Liver (tissue), 9 donors: Measurements from ENCODE around the gene ZNF606. TPM values are rescaled to one million over a fixed set of nuclear protein-coding genes. Genes with fewer than 3 reads are reported as not detected.

Experiments used
- DNase-seq: peaks from one replicate; pipeline ENCODE4 v3.0.0-alpha.2; 2017; ENCODE audit warnings: low spot score
- H3K27ac ChIP-seq, 2 donors: one replicate each; pipeline ENCODE4 v1.7.0; 2013; ENCODE audit warnings: inconsistent platforms in 2 of 2, low read length in 2 of 2, control low read depth in 1 of 2, low read depth in 1 of 2, mild to moderate bottlenecking in 1 of 2
- H3K27me3 ChIP-seq, 4 donors: one replicate each; pipeline versions ENCODE4 v1.6.1 to v1.7.0; 2013; ENCODE audit warnings: low read length in 3 of 4, inconsistent platforms in 1 of 4, mild to moderate bottlenecking in 1 of 4, moderate library complexity in 1 of 4; ENCODE audit not compliant: control insufficient read depth in 4 of 4, insufficient read depth in 4 of 4
- H3K36me3 ChIP-seq, 4 donors: one replicate each; pipeline versions ENCODE4 v1.6.1 to v1.7.0; 2013; ENCODE audit warnings: low read length in 3 of 4, mild to moderate bottlenecking in 3 of 4, low read depth in 1 of 4, moderate library complexity in 1 of 4; ENCODE audit not compliant: control insufficient read depth in 4 of 4, insufficient read depth in 3 of 4
- H3K4me1 ChIP-seq, 4 donors: one replicate each; pipeline versions ENCODE4 v1.6.1 to v1.7.0; 2013; ENCODE audit warnings: low read length in 3 of 4, mild to moderate bottlenecking in 3 of 4, moderate library complexity in 1 of 4; ENCODE audit not compliant: control insufficient read depth in 4 of 4, insufficient read depth in 4 of 4
- H3K4me3 ChIP-seq, 3 donors: one replicate each; pipeline versions ENCODE4 v1.6.1 to v1.7.0; 2013; ENCODE audit warnings: low read length in 3 of 3, control low read depth in 1 of 3, low read depth in 1 of 3, mild to moderate bottlenecking in 1 of 3
- H3K9ac ChIP-seq, 2 donors: one replicate each; pipeline ENCODE4 v1.7.0; 2013; ENCODE audit warnings: low read length in 2 of 2, mild to moderate bottlenecking in 2 of 2, moderate library complexity in 2 of 2, control low read depth in 1 of 2, low read depth in 1 of 2
- H3K9me3 ChIP-seq, 4 donors: one replicate each; pipeline versions ENCODE4 v1.6.1 to v1.7.0; 2013; ENCODE audit warnings: low read length in 3 of 4; ENCODE audit not compliant: control insufficient read depth in 4 of 4
- EGR1 ChIP-seq, 2 donors: IDR thresholded peaks; 2 replicates each; pipeline ENCODE4 v1.6.1; 2016 to 2018; ENCODE audit warnings: antibody characterized with exemption in 2 of 2, low read depth in 2 of 2
- FOXA1 ChIP-seq: IDR thresholded peaks from 2 replicates; pipeline ENCODE4 v1.6.1; 2016; ENCODE audit warnings: antibody characterized with exemption
- FOXA2 ChIP-seq: IDR thresholded peaks from 2 replicates; pipeline ENCODE4 v1.6.1; 2016; ENCODE audit warnings: antibody characterized with exemption
- GABPA ChIP-seq, 2 donors: IDR thresholded peaks in 1 of 2; conservative IDR thresholded peaks in 1 of 2; 2 replicates each; pipeline ENCODE4 v1.6.1; 2016; ENCODE audit warnings: antibody characterized with exemption in 2 of 2, mild to moderate bottlenecking in 1 of 2, moderate library complexity in 1 of 2
- HNF4A ChIP-seq, 2 donors: conservative IDR thresholded peaks; 2 replicates each; pipeline ENCODE4 v1.6.1; 2016; ENCODE audit warnings: antibody characterized with exemption in 2 of 2, mild to moderate bottlenecking in 2 of 2
- HNF4G ChIP-seq: IDR thresholded peaks from 2 replicates; pipeline ENCODE4 v1.6.1; 2016; ENCODE audit warnings: antibody characterized with exemption
- JUND ChIP-seq, 2 donors: IDR thresholded peaks; 2 replicates each; pipeline ENCODE4 v1.6.1; 2016; ENCODE audit warnings: antibody characterized with exemption in 2 of 2
- NR2F2 ChIP-seq: IDR thresholded peaks from 2 replicates; pipeline ENCODE4 v1.6.1; 2016; ENCODE audit warnings: antibody characterized with exemption
- RAD21 ChIP-seq, 2 donors: IDR thresholded peaks; 2 replicates each; pipeline ENCODE4 v1.6.1; 2016; ENCODE audit warnings: antibody characterized with exemption in 2 of 2, mild to moderate bottlenecking in 2 of 2
- RXRA ChIP-seq, 2 donors: IDR thresholded peaks; 2 replicates each; pipeline ENCODE4 v1.6.1; 2017 to 2018; ENCODE audit warnings: antibody characterized with exemption in 2 of 2, mild to moderate bottlenecking in 1 of 2
- SP1 ChIP-seq: IDR thresholded peaks from 2 replicates; pipeline ENCODE4 v1.6.1; 2018; ENCODE audit warnings: antibody characterized with exemption, mild to moderate bottlenecking
- TAF1 ChIP-seq: conservative IDR thresholded peaks from 2 replicates; pipeline ENCODE4 v1.6.1; 2016; ENCODE audit warnings: antibody characterized with exemption, mild to moderate bottlenecking
- YY1 ChIP-seq: IDR thresholded peaks from 2 replicates; pipeline ENCODE4 v1.6.1; 2016; ENCODE audit warnings: antibody characterized with exemption, mild to moderate bottlenecking
- WGBS: extraction: QIAGEN DNeasy Blood & Tissue Kit; methylation state at CpG from one replicate; pipeline ENCODE4 v1.1.7; 2013; 5-methylcytosine and 5-hydroxymethylcytosine counted together
- polyA plus RNA-seq, 2 donors: library from polyadenylated mRNA; stranded (reverse) in 1 of 2; unstranded in 1 of 2; fragments of 200-250 nt in 1 of 2; fragments of >200 nt in 1 of 2; fragmentation: Nextera tagmentation in 1 of 2; extraction: Ambion mirVana in 1 of 2; gene quantifications; one replicate each; pipeline versions ENCODE4 v1.2.1 to v1.2.3, GENCODE V29; 2013 to 2015
- total RNA-seq, 2 donors: library from RNA; depleted of rRNA; stranded (reverse); fragments of >200 nt; gene quantifications; one replicate each; pipeline ENCODE4 v1.2.3, GENCODE V29; 2014
- TF ChIP-seq, protein P1 (sequence below): IDR thresholded peaks from 2 replicates; pipeline ENCODE4 v1.6.1; 2016; ENCODE audit warnings: antibody characterized with exemption, mild to moderate bottlenecking
- TF ChIP-seq, protein P2 (sequence below): IDR thresholded peaks from 2 replicates; pipeline ENCODE4 v1.6.1; 2016; ENCODE audit warnings: antibody characterized with exemption
- TF ChIP-seq, protein P3 (sequence below): IDR thresholded peaks from 2 replicates; pipeline ENCODE4 v1.6.1; 2016; ENCODE audit warnings: antibody characterized with exemption
- TF ChIP-seq, protein P4 (sequence below): IDR thresholded peaks from 2 replicates; pipeline ENCODE4 v1.6.1; 2016; ENCODE audit warnings: antibody characterized with exemption
- TF ChIP-seq, protein P5 (sequence below): fragments of 150-350 bp; IDR thresholded peaks from 2 replicates; pipeline ENCODE4 v1.5.1; 2017; ENCODE audit warnings: improper control_type of control experiment, low read depth, low read length; ENCODE audit not compliant: missing input control
- donor health status: healthy.
- donor health status: healthy.
- donor health status: healthy.
- donor health status: healthy.
- donor health status: healthy.

The ZNF606 gene
- total and polyA plus RNA-seq, 4 donors, result 3.2 to 12.8 (median 6.6) TPM

DNA sequence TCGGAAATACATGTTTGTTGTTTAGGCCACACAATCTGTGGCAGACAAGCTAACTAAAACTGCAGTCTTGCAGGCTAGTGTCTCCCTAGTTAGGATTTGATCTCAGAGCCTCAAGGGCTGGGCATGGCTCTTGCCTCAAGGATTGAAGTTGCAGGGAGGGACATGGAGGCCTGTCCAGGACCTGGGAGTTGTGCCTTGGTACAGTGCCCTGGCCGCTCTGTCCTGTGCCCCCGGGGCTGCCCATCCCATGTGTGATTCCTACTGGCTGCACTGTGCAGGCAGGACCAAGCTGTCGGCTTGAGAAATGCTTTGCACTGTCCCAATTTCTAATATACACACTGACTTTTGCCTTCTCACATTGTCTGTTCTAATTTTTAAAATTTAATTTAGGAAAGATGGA lies 47.6 kb downstream of the ZNF606 start:
- H3K36me3 ChIP-seq, result no peaks in the 10 kb centered on the region
- TF ChIP-seq, protein P1, sequence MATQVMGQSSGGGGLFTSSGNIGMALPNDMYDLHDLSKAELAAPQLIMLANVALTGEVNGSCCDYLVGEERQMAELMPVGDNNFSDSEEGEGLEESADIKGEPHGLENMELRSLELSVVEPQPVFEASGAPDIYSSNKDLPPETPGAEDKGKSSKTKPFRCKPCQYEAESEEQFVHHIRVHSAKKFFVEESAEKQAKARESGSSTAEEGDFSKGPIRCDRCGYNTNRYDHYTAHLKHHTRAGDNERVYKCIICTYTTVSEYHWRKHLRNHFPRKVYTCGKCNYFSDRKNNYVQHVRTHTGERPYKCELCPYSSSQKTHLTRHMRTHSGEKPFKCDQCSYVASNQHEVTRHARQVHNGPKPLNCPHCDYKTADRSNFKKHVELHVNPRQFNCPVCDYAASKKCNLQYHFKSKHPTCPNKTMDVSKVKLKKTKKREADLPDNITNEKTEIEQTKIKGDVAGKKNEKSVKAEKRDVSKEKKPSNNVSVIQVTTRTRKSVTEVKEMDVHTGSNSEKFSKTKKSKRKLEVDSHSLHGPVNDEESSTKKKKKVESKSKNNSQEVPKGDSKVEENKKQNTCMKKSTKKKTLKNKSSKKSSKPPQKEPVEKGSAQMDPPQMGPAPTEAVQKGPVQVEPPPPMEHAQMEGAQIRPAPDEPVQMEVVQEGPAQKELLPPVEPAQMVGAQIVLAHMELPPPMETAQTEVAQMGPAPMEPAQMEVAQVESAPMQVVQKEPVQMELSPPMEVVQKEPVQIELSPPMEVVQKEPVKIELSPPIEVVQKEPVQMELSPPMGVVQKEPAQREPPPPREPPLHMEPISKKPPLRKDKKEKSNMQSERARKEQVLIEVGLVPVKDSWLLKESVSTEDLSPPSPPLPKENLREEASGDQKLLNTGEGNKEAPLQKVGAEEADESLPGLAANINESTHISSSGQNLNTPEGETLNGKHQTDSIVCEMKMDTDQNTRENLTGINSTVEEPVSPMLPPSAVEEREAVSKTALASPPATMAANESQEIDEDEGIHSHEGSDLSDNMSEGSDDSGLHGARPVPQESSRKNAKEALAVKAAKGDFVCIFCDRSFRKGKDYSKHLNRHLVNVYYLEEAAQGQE, result no peak
- no peak for TF ChIP-seq RXRA (IDR thresholded peaks at IDR 0.05)
- TF ChIP-seq YY1, result no peak
- no peak for TF ChIP-seq TAF1
- TF ChIP-seq, protein P2, sequence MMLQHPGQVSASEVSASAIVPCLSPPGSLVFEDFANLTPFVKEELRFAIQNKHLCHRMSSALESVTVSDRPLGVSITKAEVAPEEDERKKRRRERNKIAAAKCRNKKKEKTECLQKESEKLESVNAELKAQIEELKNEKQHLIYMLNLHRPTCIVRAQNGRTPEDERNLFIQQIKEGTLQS, result no peak
- no peak for TF ChIP-seq EGR1 (IDR thresholded peaks at IDR 0.05; ENCODE audit: low read depth in 2 of 2)
- TF ChIP-seq, protein P3, sequence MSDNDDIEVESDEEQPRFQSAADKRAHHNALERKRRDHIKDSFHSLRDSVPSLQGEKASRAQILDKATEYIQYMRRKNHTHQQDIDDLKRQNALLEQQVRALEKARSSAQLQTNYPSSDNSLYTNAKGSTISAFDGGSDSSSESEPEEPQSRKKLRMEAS, result no peak
- TF ChIP-seq JUND (IDR thresholded peaks at IDR 0.05), result no peak
- no peak for TF ChIP-seq FOXA1
- TF ChIP-seq NR2F2, result no peak
- no peak for TF ChIP-seq GABPA (IDR thresholded peaks at IDR 0.05 in 1 of 2, conservative IDR thresholded peaks at IDR 0.05 in 1 of 2)
- TF ChIP-seq, protein P4, sequence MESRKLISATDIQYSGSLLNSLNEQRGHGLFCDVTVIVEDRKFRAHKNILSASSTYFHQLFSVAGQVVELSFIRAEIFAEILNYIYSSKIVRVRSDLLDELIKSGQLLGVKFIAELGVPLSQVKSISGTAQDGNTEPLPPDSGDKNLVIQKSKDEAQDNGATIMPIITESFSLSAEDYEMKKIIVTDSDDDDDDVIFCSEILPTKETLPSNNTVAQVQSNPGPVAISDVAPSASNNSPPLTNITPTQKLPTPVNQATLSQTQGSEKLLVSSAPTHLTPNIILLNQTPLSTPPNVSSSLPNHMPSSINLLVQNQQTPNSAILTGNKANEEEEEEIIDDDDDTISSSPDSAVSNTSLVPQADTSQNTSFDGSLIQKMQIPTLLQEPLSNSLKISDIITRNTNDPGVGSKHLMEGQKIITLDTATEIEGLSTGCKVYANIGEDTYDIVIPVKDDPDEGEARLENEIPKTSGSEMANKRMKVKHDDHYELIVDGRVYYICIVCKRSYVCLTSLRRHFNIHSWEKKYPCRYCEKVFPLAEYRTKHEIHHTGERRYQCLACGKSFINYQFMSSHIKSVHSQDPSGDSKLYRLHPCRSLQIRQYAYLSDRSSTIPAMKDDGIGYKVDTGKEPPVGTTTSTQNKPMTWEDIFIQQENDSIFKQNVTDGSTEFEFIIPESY, result no peak
- no peak for TF ChIP-seq SP1
- TF ChIP-seq HNF4G, result no peak
- TF ChIP-seq RAD21 (IDR thresholded peaks at IDR 0.05), result no peak
- no peak for TF ChIP-seq FOXA2
- TF ChIP-seq HNF4A (conservative IDR thresholded peaks at IDR 0.05), result no peak
- TF ChIP-seq, protein P5, sequence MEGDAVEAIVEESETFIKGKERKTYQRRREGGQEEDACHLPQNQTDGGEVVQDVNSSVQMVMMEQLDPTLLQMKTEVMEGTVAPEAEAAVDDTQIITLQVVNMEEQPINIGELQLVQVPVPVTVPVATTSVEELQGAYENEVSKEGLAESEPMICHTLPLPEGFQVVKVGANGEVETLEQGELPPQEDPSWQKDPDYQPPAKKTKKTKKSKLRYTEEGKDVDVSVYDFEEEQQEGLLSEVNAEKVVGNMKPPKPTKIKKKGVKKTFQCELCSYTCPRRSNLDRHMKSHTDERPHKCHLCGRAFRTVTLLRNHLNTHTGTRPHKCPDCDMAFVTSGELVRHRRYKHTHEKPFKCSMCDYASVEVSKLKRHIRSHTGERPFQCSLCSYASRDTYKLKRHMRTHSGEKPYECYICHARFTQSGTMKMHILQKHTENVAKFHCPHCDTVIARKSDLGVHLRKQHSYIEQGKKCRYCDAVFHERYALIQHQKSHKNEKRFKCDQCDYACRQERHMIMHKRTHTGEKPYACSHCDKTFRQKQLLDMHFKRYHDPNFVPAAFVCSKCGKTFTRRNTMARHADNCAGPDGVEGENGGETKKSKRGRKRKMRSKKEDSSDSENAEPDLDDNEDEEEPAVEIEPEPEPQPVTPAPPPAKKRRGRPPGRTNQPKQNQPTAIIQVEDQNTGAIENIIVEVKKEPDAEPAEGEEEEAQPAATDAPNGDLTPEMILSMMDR, result no peak
- WGBS, result 88% methylated on average over 4 of the region's 4 CpGs
- peak overlapping the region in 2 of 3 donors; percentile 51 to 63 for H3K4me3 ChIP-seq
- peaks cover 29 to 60% (median 38%) of the 10 kb centered on the region in 4 donors for H3K9me3 ChIP-seq
- H3K27ac ChIP-seq, result no peak overlapping the region
- no peaks in the 10 kb centered on the region for H3K27me3 ChIP-seq
- H3K4me1 ChIP-seq, result no peaks in the 10 kb centered on the region
- no peak overlapping the region for H3K9ac ChIP-seq
- no peak for DNase-seq
